Fibroblast of lung (primary cell): ENCODE data around the gene UPF2. TPM values are rescaled to one million over a fixed set of nuclear protein-coding genes. Genes with fewer than 3 reads are reported as not detected.
A peak's percentile ranks its signal among the peaks of the same experiment; 100 is the strongest.

Experiments used
- DNase-seq, 2 donors: peaks; one replicate each; pipeline versions ENCODE4 v3.0.0 to v3.0.0-alpha.2; 2010; ENCODE audit warnings: low read depth in 2 of 2
- H2AFZ ChIP-seq: 2 replicates; pipeline ENCODE4 v1.5.1; 2012; ENCODE audit warnings: low read length, control low read depth, inconsistent platforms
- H3K27ac ChIP-seq: 2 replicates; pipeline ENCODE4 v1.5.1; 2011; ENCODE audit warnings: low read length, control low read depth; ENCODE audit not compliant: insufficient read depth
- H3K27me3 ChIP-seq: 2 replicates; pipeline ENCODE4 v1.5.1; 2011; ENCODE audit warnings: mild to moderate bottlenecking, low read length; ENCODE audit not compliant: control insufficient read depth, insufficient read depth
- H3K36me3 ChIP-seq: 2 replicates; pipeline ENCODE4 v1.5.1; 2011; ENCODE audit warnings: low read length; ENCODE audit not compliant: control insufficient read depth, insufficient read depth
- H3K4me1 ChIP-seq: 2 replicates; pipeline ENCODE4 v1.5.1; 2011; ENCODE audit warnings: low read length; ENCODE audit not compliant: control insufficient read depth, insufficient read depth; ENCODE audit errors: extremely low read depth
- H3K4me2 ChIP-seq: 2 replicates; pipeline ENCODE4 v1.5.1; 2011; ENCODE audit warnings: low read length, control low read depth; ENCODE audit not compliant: insufficient read depth; ENCODE audit errors: extremely low read depth
- H3K4me3 ChIP-seq, 4 experiments: fragments of 200-600 bp in 1 of 4; sonication (generic) in 1 of 4; replicated peaks in 1 of 4; 2 replicates each; pipeline ENCODE4 v1.5.1; 2011 to 2016; ENCODE audit warnings: low read length in 4 of 4, low read depth in 3 of 4, mild to moderate bottlenecking in 3 of 4, control low read depth in 2 of 4, inconsistent platforms in 1 of 4, mixed read lengths in 1 of 4; ENCODE audit not compliant: insufficient read depth in 1 of 4; ENCODE audit errors: control extremely low read depth in 1 of 4
- H3K79me2 ChIP-seq: 2 replicates; pipeline ENCODE4 v1.5.1; 2012; ENCODE audit warnings: mild to moderate bottlenecking, low read length, inconsistent platforms; ENCODE audit not compliant: control insufficient read depth, insufficient read depth
- H3K9ac ChIP-seq: 2 replicates; pipeline ENCODE4 v1.5.1; 2011; ENCODE audit warnings: mild to moderate bottlenecking, low read length, control low read depth; ENCODE audit not compliant: insufficient read depth
- H3K9me3 ChIP-seq: 2 replicates; pipeline ENCODE4 v1.5.1; 2012; ENCODE audit warnings: low read depth, low read length; ENCODE audit not compliant: control insufficient read depth, insufficient read depth
- H4K20me1 ChIP-seq: 2 replicates; pipeline ENCODE4 v1.5.1; 2011; ENCODE audit warnings: low read length; ENCODE audit not compliant: control insufficient read depth, insufficient read depth; ENCODE audit errors: extremely low read depth
- EZH2 ChIP-seq: IDR thresholded peaks from 2 replicates; pipeline ENCODE4 v1.5.1; 2012; ENCODE audit warnings: low read length, control low read depth, mild to moderate bottlenecking; ENCODE audit errors: missing control alignments
- polyA plus RNA-seq, 2 donors: library from polyadenylated mRNA; depleted of rRNA in 1 of 2; stranded (reverse) in 1 of 2; unstranded in 1 of 2; fragments of >200 nt; gene quantifications; 2 replicates each; pipeline ENCODE4 v1.2.1, GENCODE V29; 2011 to 2012; ENCODE audit warnings: missing spikeins in 1 of 2
- total RNA-seq: library from RNA; depleted of rRNA; stranded (reverse); fragments of >200 nt; gene quantifications from 2 replicates; pipeline ENCODE4 v1.2.1, GENCODE V29; 2014
- TF ChIP-seq, protein P1 (sequence below), 2 donors: IDR thresholded peaks in 1 of 2; conservative IDR thresholded peaks in 1 of 2; 1 replicate in 1 of 2; 2 replicates in 1 of 2; pipeline ENCODE4 v1.5.1; 2011 to 2012; ENCODE audit warnings: low read length in 2 of 2, control low read depth in 1 of 2, inconsistent platforms in 1 of 2, low read depth in 1 of 2, mild to moderate bottlenecking in 1 of 2

Gene UPF2
- total and polyA plus RNA-seq, 2 donors (not counting 1 experiment from before 2014, with no cell fraction given): 20.8 to 22.6 TPM

DNA sequence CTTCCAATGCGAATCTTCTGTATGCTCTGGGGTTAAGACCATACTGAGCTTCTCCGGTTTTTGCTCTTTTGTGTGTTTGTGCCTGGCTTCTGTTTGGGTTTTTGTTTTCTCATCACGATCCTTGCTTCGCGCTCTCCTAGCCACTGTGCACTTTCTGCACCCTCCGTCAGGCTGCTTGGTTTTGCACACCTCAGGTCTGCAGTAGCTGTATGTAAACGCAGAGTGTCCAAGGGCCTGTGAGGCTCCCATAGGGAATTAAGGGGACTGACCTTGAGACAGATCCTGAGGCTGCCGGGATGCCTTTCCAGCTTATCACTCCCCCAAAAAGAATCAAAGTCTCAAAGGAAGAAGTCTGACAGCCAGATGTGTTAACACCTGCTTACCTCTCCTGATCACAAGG is 124.2 kb downstream of the UPF2 start:
- Histone ChIP-seq H3K27ac (no peak overlapping the region), H3K36me3 (peaks cover 3% of the 10 kb centered on the region), H3K4me1 (peaks cover 2% of the 10 kb centered on the region), H3K79me2 (no peaks in the 10 kb centered on the region), H3K9me3 (no peaks in the 10 kb centered on the region), H4K20me1 (no peaks in the 10 kb centered on the region), H3K27me3 (no peaks in the 10 kb centered on the region), H3K9ac (no peak overlapping the region), H3K4me3 (no peak overlapping the region), H3K4me2 (no peak overlapping the region), H2AFZ (no peak overlapping the region)
- DNase-seq: no peak
- TF ChIP-seq, protein P1, sequence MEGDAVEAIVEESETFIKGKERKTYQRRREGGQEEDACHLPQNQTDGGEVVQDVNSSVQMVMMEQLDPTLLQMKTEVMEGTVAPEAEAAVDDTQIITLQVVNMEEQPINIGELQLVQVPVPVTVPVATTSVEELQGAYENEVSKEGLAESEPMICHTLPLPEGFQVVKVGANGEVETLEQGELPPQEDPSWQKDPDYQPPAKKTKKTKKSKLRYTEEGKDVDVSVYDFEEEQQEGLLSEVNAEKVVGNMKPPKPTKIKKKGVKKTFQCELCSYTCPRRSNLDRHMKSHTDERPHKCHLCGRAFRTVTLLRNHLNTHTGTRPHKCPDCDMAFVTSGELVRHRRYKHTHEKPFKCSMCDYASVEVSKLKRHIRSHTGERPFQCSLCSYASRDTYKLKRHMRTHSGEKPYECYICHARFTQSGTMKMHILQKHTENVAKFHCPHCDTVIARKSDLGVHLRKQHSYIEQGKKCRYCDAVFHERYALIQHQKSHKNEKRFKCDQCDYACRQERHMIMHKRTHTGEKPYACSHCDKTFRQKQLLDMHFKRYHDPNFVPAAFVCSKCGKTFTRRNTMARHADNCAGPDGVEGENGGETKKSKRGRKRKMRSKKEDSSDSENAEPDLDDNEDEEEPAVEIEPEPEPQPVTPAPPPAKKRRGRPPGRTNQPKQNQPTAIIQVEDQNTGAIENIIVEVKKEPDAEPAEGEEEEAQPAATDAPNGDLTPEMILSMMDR (conservative IDR thresholded peaks at IDR 0.05 in 1 of 2, IDR thresholded peaks at IDR 0.05 in 1 of 2; ENCODE audit: low read depth in 1 of 2, low read length in 2 of 2): no peak
- TF ChIP-seq EZH2: no peak

DNA sequence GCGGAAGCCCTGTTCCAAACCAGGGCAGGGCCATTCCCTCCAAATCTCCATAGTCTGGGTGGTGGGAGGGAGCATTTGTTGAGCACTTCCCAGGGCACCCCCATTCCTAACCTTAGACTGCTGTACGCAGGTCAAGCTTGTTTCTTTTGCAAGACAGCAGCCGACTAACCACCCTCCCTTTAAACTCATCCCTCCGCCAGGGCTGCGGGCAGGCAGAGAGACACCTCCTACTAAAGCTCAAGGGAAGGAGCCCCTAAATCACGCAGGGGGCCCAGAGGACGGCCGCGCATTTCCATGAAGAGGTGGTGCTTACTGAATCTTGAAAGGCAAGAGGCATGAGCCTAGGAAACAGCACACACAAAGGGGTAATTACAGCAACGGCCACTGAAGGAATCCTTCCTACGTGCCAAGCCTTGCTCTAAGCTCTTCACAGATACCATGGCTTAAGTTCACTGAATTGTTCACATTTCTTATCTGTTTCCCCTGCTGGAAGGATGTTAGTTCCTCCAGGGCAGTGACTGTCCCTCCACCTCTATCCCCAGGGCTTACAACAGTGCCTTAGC is 129.4 kb downstream of the UPF2 start:
- peak in 1 of 2 donors; percentile 18 for DNase-seq
- peaks cover 3% of the 10 kb centered on the region for H3K27me3 ChIP-seq
- no peak overlapping the region for H3K27ac ChIP-seq
- no peak overlapping the region for H3K9ac ChIP-seq
- no peak overlapping the region for H3K4me2 ChIP-seq
- no peaks in the 10 kb centered on the region for H3K9me3 ChIP-seq
- H3K4me1 ChIP-seq: no peaks in the 10 kb centered on the region
- no peaks in the 10 kb centered on the region for H3K36me3 ChIP-seq
- no peak for TF ChIP-seq EZH2
- TF ChIP-seq, protein P1 (conservative IDR thresholded peaks at IDR 0.05 in 1 of 2, IDR thresholded peaks at IDR 0.05 in 1 of 2; ENCODE audit: low read depth in 1 of 2, low read length in 2 of 2): no peak
- no peak overlapping the region for H3K4me3 ChIP-seq
- H3K79me2 ChIP-seq: no peaks in the 10 kb centered on the region
- no peak overlapping the region for H2AFZ ChIP-seq
- no peaks in the 10 kb centered on the region for H4K20me1 ChIP-seq

DNA sequence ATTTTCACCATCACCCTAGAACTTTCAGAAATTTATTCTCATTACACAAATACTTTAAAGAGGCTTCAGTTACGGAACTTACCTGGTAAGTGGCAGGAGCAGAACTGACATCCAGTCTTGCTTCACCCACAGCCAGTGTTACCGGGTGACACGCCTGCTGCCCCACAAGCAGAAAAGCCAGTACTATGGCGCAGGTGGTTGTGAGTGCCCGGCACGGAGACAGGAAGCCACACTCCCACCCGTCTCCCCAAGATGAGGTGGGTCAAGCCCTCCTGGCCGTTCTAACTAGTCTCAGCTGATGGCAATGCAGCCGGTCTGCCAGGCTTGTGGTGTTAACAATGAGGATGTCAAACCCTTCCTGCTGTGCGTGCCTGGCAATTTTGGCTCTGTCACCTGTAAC is 132.5 kb downstream of the UPF2 start:
- Histone ChIP-seq H4K20me1 (no peaks in the 10 kb centered on the region), H2AFZ (no peak overlapping the region), H3K27ac (no peak overlapping the region), H3K9me3 (no peaks in the 10 kb centered on the region), H3K79me2 (no peaks in the 10 kb centered on the region), H3K4me2 (no peak overlapping the region), H3K4me3 (no peak overlapping the region), H3K9ac (no peak overlapping the region), H3K4me1 (no peaks in the 10 kb centered on the region), H3K36me3 (no peaks in the 10 kb centered on the region), H3K27me3 (peaks cover 3% of the 10 kb centered on the region)
- TF ChIP-seq, protein P1 (conservative IDR thresholded peaks at IDR 0.05 in 1 of 2, IDR thresholded peaks at IDR 0.05 in 1 of 2; ENCODE audit: low read depth in 1 of 2, low read length in 2 of 2): no peak
- TF ChIP-seq EZH2: no peak
- DNase-seq: no peak
